Activated T-cell treated with anti-CD3 and anti-CD28 coated beads, Interleukin-2, amount 50 U/mL, for 4 hours (primary cell): ENCODE data around the gene MRPL40. TPM values are rescaled to one million over a fixed set of nuclear protein-coding genes. Genes with fewer than 3 reads are reported as not detected.

Experiments used
- total RNA-seq, 3 donors: library from RNA; stranded (reverse); gene quantifications; one replicate each; pipeline ENCODE4 v1.2.1, GENCODE V29; 2021

MRPL40 gene
- total RNA-seq, 3 donors from 2014 or later: 35.9 to 41.4 (median 39.2) TPM

Other genes starting within 250 kb of the MRPL40 start
- under 1 TPM; 0.16 to 0.33 (median 0.18) TPM for gene CLTCL1, start 140.8 kb upstream of the MRPL40 start, total RNA-seq
- gene HIRA, start 812 bp upstream of the MRPL40 start, total RNA-seq: 10 to 100 TPM; 36.8 to 41.4 (median 38.2) TPM
- gene C22orf39, start 15.2 kb downstream of the MRPL40 start, total RNA-seq: 10 to 100 TPM; 14.3 to 20.9 (median 18.8) TPM
- 100 to 1,000 TPM; 107 TPM for gene UFD1, start 46.6 kb downstream of the MRPL40 start, total RNA-seq
- 10 to 100 TPM; 50.2 to 80.5 (median 54.7) TPM for gene CDC45, start 47.4 kb downstream of the MRPL40 start, total RNA-seq
- under 1 TPM; 0.24 to 0.38 (median 0.28) TPM for gene CLDN5, start 91.9 kb downstream of the MRPL40 start, total RNA-seq